Measurements from ENCODE around the gene LRP1B.

- TF ChIP-seq, protein P1, sequence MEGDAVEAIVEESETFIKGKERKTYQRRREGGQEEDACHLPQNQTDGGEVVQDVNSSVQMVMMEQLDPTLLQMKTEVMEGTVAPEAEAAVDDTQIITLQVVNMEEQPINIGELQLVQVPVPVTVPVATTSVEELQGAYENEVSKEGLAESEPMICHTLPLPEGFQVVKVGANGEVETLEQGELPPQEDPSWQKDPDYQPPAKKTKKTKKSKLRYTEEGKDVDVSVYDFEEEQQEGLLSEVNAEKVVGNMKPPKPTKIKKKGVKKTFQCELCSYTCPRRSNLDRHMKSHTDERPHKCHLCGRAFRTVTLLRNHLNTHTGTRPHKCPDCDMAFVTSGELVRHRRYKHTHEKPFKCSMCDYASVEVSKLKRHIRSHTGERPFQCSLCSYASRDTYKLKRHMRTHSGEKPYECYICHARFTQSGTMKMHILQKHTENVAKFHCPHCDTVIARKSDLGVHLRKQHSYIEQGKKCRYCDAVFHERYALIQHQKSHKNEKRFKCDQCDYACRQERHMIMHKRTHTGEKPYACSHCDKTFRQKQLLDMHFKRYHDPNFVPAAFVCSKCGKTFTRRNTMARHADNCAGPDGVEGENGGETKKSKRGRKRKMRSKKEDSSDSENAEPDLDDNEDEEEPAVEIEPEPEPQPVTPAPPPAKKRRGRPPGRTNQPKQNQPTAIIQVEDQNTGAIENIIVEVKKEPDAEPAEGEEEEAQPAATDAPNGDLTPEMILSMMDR (IDR thresholded peaks at IDR 0.05): no peak
- no peak for TF ChIP-seq ZFX (IDR thresholded peaks at IDR 0.05; ENCODE audit: borderline replicate concordance)
Observed at GRCh38 chr2:141079231-141079630, 1051.6 kb downstream of the LRP1B start.
